RWPE1 (cell line): ENCODE data around the gene WHRN.

Experiments
- CTCF ChIA-PET: fragments of 350-600 bp; sonication (Branson Sonifier 250); formaldehyde crosslinking; extraction: SDS; loops from one replicate; lab custom pipeline; 2021; lab: Yijun Ruan, JAX
- POLR2A ChIA-PET: fragments of 400-600 bp; formaldehyde crosslinking; extraction: SDS; loops from one replicate; lab custom pipeline; 2020; ENCODE audit warnings: antibody characterized with exemption; ENCODE audit not compliant: low non-redundant PET; lab: Yijun Ruan, JAX
- DNase-seq: peaks from one replicate; pipeline ENCODE4 v3.0.0; 2012; ENCODE audit warnings: low spot score
- H3K27ac ChIP-seq: fragments of 450-650 bp; 2 replicates; pipeline ENCODE4 v1.5.1; 2017
- TF ChIP-seq, protein P1 (sequence below): fragments of 450-650 bp; conservative IDR thresholded peaks from 2 replicates; pipeline ENCODE4 v1.5.1; 2017; ENCODE audit warnings: low read depth, mild to moderate bottlenecking

The WHRN gene

DNA sequence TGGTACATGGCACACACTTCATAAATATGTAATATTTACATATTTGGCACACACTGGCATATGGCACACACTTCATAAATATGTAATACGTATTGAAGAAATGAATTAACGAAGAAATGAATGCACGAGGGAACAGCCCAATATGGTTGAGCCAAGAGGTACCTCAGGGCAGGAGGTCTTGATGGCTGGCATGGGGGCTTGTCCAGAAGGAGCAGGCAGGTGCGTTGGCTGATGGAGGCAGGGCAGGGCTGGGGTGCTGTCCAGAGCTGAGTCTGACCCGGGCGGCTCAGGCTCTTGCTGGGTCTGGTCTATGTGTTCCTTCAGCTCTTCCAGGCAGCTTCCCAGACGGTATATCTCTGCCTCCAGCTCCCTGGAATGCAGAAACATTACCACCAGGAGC lies 143.7 kb downstream of the WHRN start:
- ChIA-PET POLR2A (no interaction called here), CTCF (no interaction called here)
- DNase-seq = no peak
- no peak overlapping the region for H3K27ac ChIP-seq
- TF ChIP-seq, protein P1, sequence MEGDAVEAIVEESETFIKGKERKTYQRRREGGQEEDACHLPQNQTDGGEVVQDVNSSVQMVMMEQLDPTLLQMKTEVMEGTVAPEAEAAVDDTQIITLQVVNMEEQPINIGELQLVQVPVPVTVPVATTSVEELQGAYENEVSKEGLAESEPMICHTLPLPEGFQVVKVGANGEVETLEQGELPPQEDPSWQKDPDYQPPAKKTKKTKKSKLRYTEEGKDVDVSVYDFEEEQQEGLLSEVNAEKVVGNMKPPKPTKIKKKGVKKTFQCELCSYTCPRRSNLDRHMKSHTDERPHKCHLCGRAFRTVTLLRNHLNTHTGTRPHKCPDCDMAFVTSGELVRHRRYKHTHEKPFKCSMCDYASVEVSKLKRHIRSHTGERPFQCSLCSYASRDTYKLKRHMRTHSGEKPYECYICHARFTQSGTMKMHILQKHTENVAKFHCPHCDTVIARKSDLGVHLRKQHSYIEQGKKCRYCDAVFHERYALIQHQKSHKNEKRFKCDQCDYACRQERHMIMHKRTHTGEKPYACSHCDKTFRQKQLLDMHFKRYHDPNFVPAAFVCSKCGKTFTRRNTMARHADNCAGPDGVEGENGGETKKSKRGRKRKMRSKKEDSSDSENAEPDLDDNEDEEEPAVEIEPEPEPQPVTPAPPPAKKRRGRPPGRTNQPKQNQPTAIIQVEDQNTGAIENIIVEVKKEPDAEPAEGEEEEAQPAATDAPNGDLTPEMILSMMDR = no peak

GRCh38 chr9:114359801-114360200 lies 145.5 kb downstream of the WHRN start:
- CTCF ChIA-PET = no interaction called here
- TF ChIP-seq, protein P1 = no peak
- DNase-seq = no peak
- POLR2A ChIA-PET = no interaction called here
- H3K27ac ChIP-seq = no peak overlapping the region

DNA sequence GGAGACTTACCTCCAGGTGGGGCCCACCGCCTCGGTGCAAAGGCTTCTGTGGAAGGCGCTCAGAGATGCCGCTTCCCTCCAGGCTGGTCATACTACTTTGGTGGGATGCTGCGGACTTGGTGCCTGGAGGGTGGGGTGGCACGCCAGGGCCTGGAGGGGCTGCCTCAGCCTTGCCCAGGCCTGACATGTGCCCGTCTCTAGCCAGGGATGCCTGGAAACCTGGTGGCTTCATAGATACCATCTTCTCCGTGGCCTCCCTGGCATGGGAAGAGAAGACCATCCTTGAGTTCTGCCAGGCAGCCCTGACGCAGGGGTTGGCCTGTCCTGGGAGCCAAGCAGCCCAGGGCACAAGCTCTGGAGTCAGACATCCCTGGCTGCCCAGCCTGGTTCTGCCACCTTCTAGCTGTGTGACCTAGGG lies 147.4 kb downstream of the WHRN start:
- TF ChIP-seq, protein P1 = no peak
- ChIA-PET POLR2A (no interaction called here), CTCF (no interaction called here)
- H3K27ac ChIP-seq = no peak overlapping the region
- no peak for DNase-seq

DNA sequence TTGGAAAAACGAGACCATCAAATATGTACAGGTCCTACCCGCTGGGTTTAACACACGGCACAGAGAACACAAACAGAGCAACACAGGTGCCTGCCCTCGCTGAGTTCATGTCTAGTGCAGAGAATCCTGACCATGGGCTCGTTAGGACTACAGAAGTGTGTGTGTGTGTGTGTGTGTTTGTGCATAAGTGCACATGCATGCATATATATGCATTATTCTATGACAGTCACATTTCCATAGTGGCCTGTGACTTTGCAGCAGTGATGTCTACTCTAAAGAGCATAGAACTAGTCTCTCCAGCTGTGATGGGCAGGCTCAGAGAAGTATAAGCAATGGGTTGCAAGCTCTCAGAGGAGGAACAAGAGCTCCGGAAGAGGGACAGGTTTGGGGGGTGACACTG lies 147.9 kb downstream of the WHRN start:
- TF ChIP-seq, protein P1 = no peak
- DNase-seq = no peak
- no peak overlapping the region for H3K27ac ChIP-seq
- POLR2A ChIA-PET = no interaction called here
- CTCF ChIA-PET = no interaction called here

GRCh38 chr9:114356792-114357191 lies 148.5 kb downstream of the WHRN start:
- CTCF ChIA-PET = no interaction called here
- POLR2A ChIA-PET = no interaction called here
- no peak for DNase-seq
- H3K27ac ChIP-seq = no peak overlapping the region
- TF ChIP-seq, protein P1 = no peak

- no peak overlapping the region for H3K27ac ChIP-seq
- TF ChIP-seq, protein P1 = no peak
- ChIA-PET POLR2A (no interaction called here), CTCF (no interaction called here)
- no peak for DNase-seq
These were observed 149.5 kb downstream of the WHRN start for GRCh38 chr9:114355821-114356220.
